HepG2 (cell line): ENCODE data around the gene SOCS3. TPM values are rescaled to one million over a fixed set of nuclear protein-coding genes. Genes with fewer than 3 reads are reported as not detected.

Experiments
- ARNT2 ChIP-seq: sonication (generic); formaldehyde crosslinking; IDR thresholded peaks from 2 replicates; pipeline ENCODE4 v1.8.0; 2022; ENCODE audit warnings: mild to moderate bottlenecking, low read depth, missing genetic modification reagents, moderate library complexity
- CBX5 ChIP-seq: sonication (generic); formaldehyde crosslinking; IDR thresholded peaks from 2 replicates; pipeline ENCODE4 v1.4.0; 2020; ENCODE audit warnings: missing genetic modification reagents, borderline replicate concordance
- EED ChIP-seq: sonication (generic); formaldehyde crosslinking; IDR thresholded peaks from 2 replicates; pipeline ENCODE4 v1.5.0; 2020; ENCODE audit warnings: mild to moderate bottlenecking, missing genetic modification reagents
- FOXP4 ChIP-seq: sonication (generic); formaldehyde crosslinking; IDR thresholded peaks from 2 replicates; pipeline ENCODE4 v1.4.0; 2020; ENCODE audit warnings: missing genetic modification reagents
- HOXA3 ChIP-seq: sonication (generic); formaldehyde crosslinking; IDR thresholded peaks from 2 replicates; pipeline ENCODE4 v1.5.0; 2020; ENCODE audit warnings: missing genetic modification reagents
- KDM5A ChIP-seq: fragments of 200-600 bp; sonication (generic); IDR thresholded peaks from 2 replicates; pipeline ENCODE4 v1.7.0; 2018; ENCODE audit warnings: antibody characterized with exemption, mild to moderate bottlenecking, low read length, borderline replicate concordance
- KLF13 ChIP-seq: sonication (generic); formaldehyde crosslinking; IDR thresholded peaks from 2 replicates; pipeline ENCODE4 v1.4.0; 2020; ENCODE audit warnings: mild to moderate bottlenecking, missing genetic modification reagents
- LCORL ChIP-seq, 2 experiments: fragments of 450-650 bp in 1 of 2; sonication (generic) in 1 of 2; formaldehyde crosslinking in 1 of 2; IDR thresholded peaks; 2 replicates each; pipeline versions ENCODE4 v1.5.0 to v1.6.1; 2017 to 2020; ENCODE audit warnings: antibody characterized with exemption in 1 of 2, missing genetic modification reagents in 1 of 2
- MEF2D ChIP-seq: sonication (generic); formaldehyde crosslinking; IDR thresholded peaks from 2 replicates; pipeline ENCODE4 v1.5.1; 2020; ENCODE audit warnings: mild to moderate bottlenecking, missing genetic modification reagents
- PAXIP1 ChIP-seq: sonication (generic); formaldehyde crosslinking; conservative IDR thresholded peaks from 2 replicates; pipeline ENCODE4 v1.4.0; 2020; ENCODE audit warnings: mild to moderate bottlenecking, missing genetic modification reagents, moderate library complexity
- PCBP2 ChIP-seq: fragments of 200-400 bp; formaldehyde crosslinking; optimal IDR thresholded peaks from 2 replicates; pipeline ENCODE3; 2018; ENCODE audit warnings: low read length, low read depth; ENCODE audit not compliant: poor library complexity, severe bottlenecking
- RFXAP ChIP-seq: sonication (generic); formaldehyde crosslinking; IDR thresholded peaks from 2 replicates; pipeline ENCODE4 v1.4.0; 2020; ENCODE audit warnings: missing genetic modification reagents, borderline replicate concordance
- RXRA ChIP-seq: sonication (generic); formaldehyde crosslinking; IDR thresholded peaks from 2 replicates; pipeline ENCODE4 v1.5.1; 2020; ENCODE audit warnings: missing genetic modification reagents
- SOX13 ChIP-seq, 3 experiments: fragments of 450-650 bp in 1 of 3; sonication (generic) in 1 of 3; formaldehyde crosslinking in 1 of 3; IDR thresholded peaks in 2 of 3; conservative IDR thresholded peaks in 1 of 3; 2 replicates each; pipeline versions ENCODE4 v1.5.0 to v1.6.1; 2016 to 2020; ENCODE audit warnings: antibody characterized with exemption in 1 of 3, mild to moderate bottlenecking in 1 of 3, missing compliant biosample characterization in 1 of 3, missing genetic modification reagents in 1 of 3, moderate library complexity in 1 of 3
- SRY ChIP-seq: sonication (generic); formaldehyde crosslinking; IDR thresholded peaks from 2 replicates; pipeline ENCODE4 v1.8.0; 2022; ENCODE audit warnings: mild to moderate bottlenecking, missing genetic modification reagents
- TBX2 ChIP-seq: sonication (generic); formaldehyde crosslinking; IDR thresholded peaks from 2 replicates; pipeline ENCODE4 v1.5.0; 2020; ENCODE audit warnings: missing genetic modification reagents, mild to moderate bottlenecking, borderline replicate concordance
- TCF7 ChIP-seq: sonication (generic); IDR thresholded peaks from 2 replicates; pipeline ENCODE4 v1.6.1; 2016; ENCODE audit warnings: antibody characterized with exemption, low read depth
- ZFX ChIP-seq: sonication (generic); formaldehyde crosslinking; IDR thresholded peaks from 2 replicates; pipeline ENCODE4 v1.4.0; 2020; ENCODE audit warnings: mild to moderate bottlenecking, low read depth, missing genetic modification reagents, moderate library complexity
- ZNF256 ChIP-seq: sonication (generic); formaldehyde crosslinking; conservative IDR thresholded peaks from 2 replicates; pipeline ENCODE4 v1.4.0; 2020; ENCODE audit warnings: missing genetic modification reagents
- ZNF367 ChIP-seq: sonication (generic); formaldehyde crosslinking; IDR thresholded peaks from 2 replicates; pipeline ENCODE4 v1.4.0; 2020; ENCODE audit warnings: missing genetic modification reagents, borderline replicate concordance
- ZNF446 ChIP-seq: sonication (generic); formaldehyde crosslinking; IDR thresholded peaks from 2 replicates; pipeline ENCODE4 v1.5.0; 2020; ENCODE audit warnings: mild to moderate bottlenecking, missing genetic modification reagents
- ZNF747 ChIP-seq: sonication (generic); formaldehyde crosslinking; IDR thresholded peaks from 2 replicates; pipeline ENCODE4 v1.8.1; 2023; ENCODE audit warnings: missing genetic modification reagents, mild to moderate bottlenecking, borderline replicate concordance
- polyA plus RNA-seq, 8 experiments: library from polyadenylated mRNA; depleted of rRNA in 3 of 8; stranded (reverse) in 7 of 8; unstranded in 1 of 8; fragments of >200 nt; fragmentation: Illumina TruSeq in 4 of 8; extraction: Trizol in 4 of 8; gene quantifications; 2 replicates each; pipeline versions ENCODE4 v1.2.1 to v1.2.3, GENCODE V29; 2011 to 2016; ENCODE audit warnings: low read depth in 4 of 8, missing spikeins in 1 of 8, mixed read lengths in 1 of 8; ENCODE audit not compliant: insufficient read depth in 1 of 8
- total RNA-seq, 5 experiments: library from RNA; depleted of rRNA; stranded (reverse); fragments of >200 nt; fragmentation: Illumina TruSeq; extraction: Trizol; gene quantifications; 2 replicates each; pipeline ENCODE4 v1.2.3, GENCODE V29; 2016; ENCODE audit warnings: low read depth in 1 of 5
- TF ChIP-seq, protein P1 (sequence below): sonication (generic); formaldehyde crosslinking; IDR thresholded peaks from 2 replicates; pipeline ENCODE4 v1.4.0; 2020; ENCODE audit warnings: missing genetic modification reagents

SOCS3 gene
- total and polyA plus RNA-seq, 2 of the 13 experiments (the other 11 are each of a cell fraction or from before 2014, with no cell fraction given) = 0.77 to 2.4 TPM

GRCh38 chr17:78365561-78366108 is 5.8 kb upstream of the SOCS3 start (continued):
- TF ChIP-seq FOXP4 (peak; percentile 34; the same call in 1 of the 2 replicates), ZNF367 (CRISPR knock-in tag) (no peak), RFXAP (no peak), PAXIP1 (CRISPR knock-in tag) (peak; percentile 54), KDM5A (no peak), TCF7 (peak; percentile 64; the same call in 1 of the 2 replicates), EED (CRISPR knock-in tag) (no peak), CBX5 (CRISPR knock-in tag) (no peak), ZNF747 (CRISPR knock-in tag) (no peak), TBX2 (peak; percentile 70; the same call in 1 of the 2 replicates), ZNF256 (CRISPR knock-in tag) (no peak), RXRA (CRISPR knock-in tag) (peak; percentile 94), ARNT2 (CRISPR knock-in tag) (no peak), ZNF446 (no peak), HOXA3 (CRISPR knock-in tag) (0 out of 2 replicates have a peak, but pooled peaks have one; percentile 48), MEF2D (CRISPR knock-in tag) (no peak), PCBP2 (no peak), ZFX (CRISPR knock-in tag) (0 out of 2 replicates have a peak, but pooled peaks have one; percentile 35), KLF13 (CRISPR knock-in tag) (no peak), LCORL (IDR thresholded peaks at IDR 0.05) (no peak), LCORL (CRISPR knock-in tag; IDR thresholded peaks at IDR 0.05) (0 out of 2 replicates have a peak, but pooled peaks have one; percentile 18), SOX13 (IDR thresholded peaks at IDR 0.05) (peak; percentile 99), SOX13 (CRISPR knock-in tag; conservative IDR thresholded peaks at IDR 0.05 in 1 of 2, IDR thresholded peaks at IDR 0.05 in 1 of 2) (peak in 1 of 2 experiments; percentile 99; a peak in 2 of 4 replicates), SRY (CRISPR knock-in tag) (no peak)
- TF ChIP-seq, protein P1, sequence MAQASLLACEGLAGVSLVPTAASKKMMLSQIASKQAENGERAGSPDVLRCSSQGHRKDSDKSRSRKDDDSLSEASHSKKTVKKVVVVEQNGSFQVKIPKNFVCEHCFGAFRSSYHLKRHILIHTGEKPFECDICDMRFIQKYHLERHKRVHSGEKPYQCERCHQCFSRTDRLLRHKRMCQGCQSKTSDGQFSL (CRISPR knock-in tag) = no peak
